NT2/D1 (cell line): ENCODE data around the gene SEC14L2.

Experiments
- YY1 ChIP-seq: IDR thresholded peaks from 2 replicates; pipeline ENCODE4 v1.6.1; 2011; ENCODE audit not compliant: insufficient read length, insufficient read depth
- ZNF274 ChIP-seq: IDR thresholded peaks from 2 replicates; pipeline ENCODE4 v1.6.1; 2011; ENCODE audit warnings: mild to moderate bottlenecking, low read depth, low read length

GRCh38 chr22:30424534-30425326, 27.9 kb downstream of the SEC14L2 start:
- TF ChIP-seq ZNF274 = no peak
- no peak for TF ChIP-seq YY1
